Neural progenitor cell (in vitro differentiated cells): ENCODE data around the gene PEPD. TPM values are rescaled to one million over a fixed set of nuclear protein-coding genes. Genes with fewer than 3 reads are reported as not detected.

ENCODE experiments used
- DNase-seq: peaks from one replicate; pipeline ENCODE4 v3.0.0-alpha.2; 2016; ENCODE audit warnings: low spot score
- H2AFZ ChIP-seq: fragments of 200-600 bp; sonication (generic); replicated peaks from 2 replicates; pipeline ENCODE4 v1.6.1; 2016; ENCODE audit warnings: antibody characterized with exemption
- H3F3A ChIP-seq: fragments of 200-600 bp; sonication (generic); 2 replicates; pipeline ENCODE4 v1.6.1; 2016; ENCODE audit warnings: antibody characterized with exemption, low read depth
- H3K27ac ChIP-seq: fragments of 200-600 bp; sonication (generic); 2 replicates; pipeline ENCODE4 v1.5.1; 2016; ENCODE audit warnings: mild to moderate bottlenecking
- H3K27me3 ChIP-seq: fragments of 200-600 bp; sonication (generic); 2 replicates; pipeline ENCODE4 v1.6.1; 2016; ENCODE audit warnings: mild to moderate bottlenecking, moderate library complexity
- H3K36me3 ChIP-seq: fragments of 200-600 bp; sonication (generic); 2 replicates; pipeline ENCODE4 v1.5.1; 2016
- H3K4me1 ChIP-seq: fragments of 200-600 bp; sonication (generic); 2 replicates; pipeline ENCODE4 v1.6.1; 2016; ENCODE audit warnings: mixed run types
- H3K4me2 ChIP-seq: fragments of 200-600 bp; sonication (generic); 2 replicates; pipeline ENCODE4 v1.6.1; 2016
- H3K4me3 ChIP-seq: fragments of 200-600 bp; sonication (generic); 2 replicates; pipeline ENCODE4 v1.5.1; 2016
- H3K79me2 ChIP-seq: fragments of 200-600 bp; sonication (generic); 2 replicates; pipeline ENCODE4 v1.6.1; 2016; ENCODE audit warnings: low read depth
- H3K9ac ChIP-seq: fragments of 200-600 bp; sonication (generic); 2 replicates; pipeline ENCODE4 v1.6.1; 2016
- H3K9me3 ChIP-seq: fragments of 200-600 bp; sonication (generic); 2 replicates; pipeline ENCODE4 v1.5.1; 2016; ENCODE audit warnings: low read depth
- H4K20me1 ChIP-seq: fragments of 200-600 bp; sonication (generic); 2 replicates; pipeline ENCODE4 v1.6.1; 2016; ENCODE audit warnings: low read depth
- H3K27ac Mint-ChIP-seq: 3 replicates; pipeline ENCODE4 v1.8.0; 2021; ENCODE audit warnings: mixed read lengths
- H3K27me3 Mint-ChIP-seq: 2 replicates; pipeline ENCODE4 v1.8.0; 2022; ENCODE audit warnings: low read depth, mild to moderate bottlenecking, inconsistent platforms, moderate library complexity, mixed read lengths; ENCODE audit not compliant: insufficient read depth
- H3K36me3 Mint-ChIP-seq: 3 replicates; pipeline ENCODE4 v1.8.0; 2021; ENCODE audit warnings: mixed read lengths
- H3K4me1 Mint-ChIP-seq: 3 replicates; pipeline ENCODE4 v1.8.0; 2021; ENCODE audit warnings: mixed read lengths
- H3K4me3 Mint-ChIP-seq: 3 replicates; pipeline ENCODE4 v1.8.0; 2021; ENCODE audit warnings: mild to moderate bottlenecking, moderate library complexity, mixed read lengths
- H3K9me3 Mint-ChIP-seq: 3 replicates; pipeline ENCODE4 v1.8.0; 2020; ENCODE audit warnings: mixed read lengths
- CTCF ChIP-seq: fragments of 200-600 bp; sonication (generic); IDR thresholded peaks from 2 replicates; pipeline ENCODE4 v1.5.1; 2017; ENCODE audit warnings: antibody characterized with exemption, mild to moderate bottlenecking
- EZH2 ChIP-seq: fragments of 200-600 bp; sonication (generic); IDR thresholded peaks from 2 replicates; pipeline ENCODE4 v1.6.1; 2017; ENCODE audit warnings: antibody characterized with exemption, mild to moderate bottlenecking, moderate library complexity
- EZH2phosphoT487 ChIP-seq: fragments of 200-600 bp; sonication (generic); IDR thresholded peaks from 2 replicates; pipeline ENCODE4 v1.6.1; 2017; ENCODE audit warnings: antibody characterized with exemption
- total RNA-seq: library from RNA; depleted of rRNA; stranded (reverse); fragments of >200 nt; gene quantifications from 2 replicates; pipeline ENCODE4 v1.2.3, GENCODE V29; 2015; ENCODE audit warnings: low replicate concordance

Gene PEPD
- total RNA-seq, 1 donor from 2014 or later = 47.0 TPM

DNA sequence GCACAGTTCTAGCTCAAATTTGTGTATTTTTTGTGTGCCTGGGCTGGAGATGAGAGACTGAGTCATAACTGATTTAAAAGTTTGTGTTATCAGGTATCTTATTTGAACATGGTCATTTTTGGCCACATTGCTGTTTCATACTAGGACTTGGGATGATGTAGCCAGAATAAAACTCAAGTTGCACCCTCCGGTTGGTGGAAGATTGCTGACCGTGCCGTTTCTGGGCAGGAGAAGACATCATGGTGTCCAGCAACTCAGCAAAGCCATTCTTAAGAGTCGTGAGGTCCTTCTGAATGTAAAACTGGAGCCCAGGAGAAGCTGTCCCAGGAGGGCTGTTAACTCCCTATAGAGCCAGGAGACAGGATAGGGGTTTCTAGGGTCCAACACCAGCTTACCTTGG lies 140.5 kb downstream of the PEPD start:
- H3K79me2 ChIP-seq = peaks cover 100% of the 10 kb centered on the region
- peaks cover 100% of the 10 kb centered on the region for H4K20me1 ChIP-seq
- H3K9me3 ChIP-seq = no peaks in the 10 kb centered on the region
- Mint-ChIP-seq H3K27ac (no peak overlapping the region), H3K36me3 (peaks cover 12% of the 10 kb centered on the region), H3K9me3 (no peaks in the 10 kb centered on the region), H3K4me1 (peaks cover 28% of the 10 kb centered on the region), H3K4me3 (no peak overlapping the region), H3K27me3 (peaks cover 2% of the 10 kb centered on the region)
- no peak for DNase-seq
- no peaks in the 10 kb centered on the region for H3K27me3 ChIP-seq
- H3K36me3 ChIP-seq = no peaks in the 10 kb centered on the region
- TF ChIP-seq CTCF = no peak
- no peak for TF ChIP-seq EZH2
- no peak for TF ChIP-seq EZH2phosphoT487
- H2AFZ ChIP-seq = no peak overlapping the region
- H3K4me1 ChIP-seq = peaks cover 33% of the 10 kb centered on the region
- no peak overlapping the region for H3K9ac ChIP-seq
- no peak overlapping the region for H3K4me3 ChIP-seq
- peaks cover 5% of the 10 kb centered on the region for H3F3A ChIP-seq
- H3K4me2 ChIP-seq = no peak overlapping the region
- H3K27ac ChIP-seq = no peak overlapping the region

- Mint-ChIP-seq H3K9me3 (no peaks in the 10 kb centered on the region), H3K27me3 (no peaks in the 10 kb centered on the region), H3K4me1 (peaks cover 44% of the 10 kb centered on the region), H3K27ac (no peak overlapping the region), H3K36me3 (peaks cover 19% of the 10 kb centered on the region), H3K4me3 (no peak overlapping the region)
- Histone ChIP-seq H3K79me2 (peaks cover 100% of the 10 kb centered on the region), H3K4me1 (peaks cover 47% of the 10 kb centered on the region), H4K20me1 (peaks cover 100% of the 10 kb centered on the region), H3K27me3 (peaks cover 6% of the 10 kb centered on the region), H3F3A (peaks cover 5% of the 10 kb centered on the region), H3K9me3 (no peaks in the 10 kb centered on the region), H3K27ac (no peak overlapping the region), H3K4me2 (no peak overlapping the region), H3K36me3 (no peaks in the 10 kb centered on the region), H2AFZ (no peak overlapping the region), H3K9ac (no peak overlapping the region), H3K4me3 (no peak overlapping the region)
- DNase-seq = no peak
- no peak for TF ChIP-seq EZH2
Observed at GRCh38 chr19:33379151-33379829, 142.3 kb downstream of the PEPD start.

GRCh38 chr19:33377586-33378475 lies 143.8 kb downstream of the PEPD start:
- no peak overlapping the region for H3K4me3 Mint-ChIP-seq
- Histone ChIP-seq H3K27me3 (peaks cover 6% of the 10 kb centered on the region), H3F3A (peaks cover 14% of the 10 kb centered on the region), H3K4me3 (no peak overlapping the region), H3K27ac (no peak overlapping the region), H3K9ac (no peak overlapping the region), H2AFZ (no peak overlapping the region), H4K20me1 (peaks cover 88% of the 10 kb centered on the region), H3K79me2 (peaks cover 89% of the 10 kb centered on the region), H3K4me2 (peak overlapping the region; percentile 57), H3K4me1 (peaks cover 47% of the 10 kb centered on the region), H3K36me3 (no peaks in the 10 kb centered on the region), H3K9me3 (no peaks in the 10 kb centered on the region)
- H3K27ac Mint-ChIP-seq = no peak overlapping the region
- peaks cover 19% of the 10 kb centered on the region for H3K36me3 Mint-ChIP-seq
- TF ChIP-seq EZH2phosphoT487 (no peak), CTCF (no peak), EZH2 (no peak)
- H3K27me3 Mint-ChIP-seq = no peaks in the 10 kb centered on the region
- DNase-seq = peak; percentile 63
- peaks cover 47% of the 10 kb centered on the region for H3K4me1 Mint-ChIP-seq
- H3K9me3 Mint-ChIP-seq = no peaks in the 10 kb centered on the region
